IPS-18c (cell line): ENCODE results near the gene UGGT2.
"Not testable (repeated sequence)": the region's sequence is repeated elsewhere in the genome, so short reads cannot be mapped to it uniquely, and the experiment has no call there.

Experiments used
- H3K4me3 ChIP-seq: 2 replicates; pipeline ENCODE4 v1.7.0; 2013; ENCODE audit warnings: low read depth, mild to moderate bottlenecking, low read length, moderate library complexity; ENCODE audit not compliant: insufficient read depth
- H3K9me3 ChIP-seq: one replicate; pipeline ENCODE4 v1.6.1; 2013; ENCODE audit warnings: mild to moderate bottlenecking, low read length, moderate library complexity; ENCODE audit not compliant: control insufficient read depth, insufficient read depth

Gene UGGT2

DNA sequence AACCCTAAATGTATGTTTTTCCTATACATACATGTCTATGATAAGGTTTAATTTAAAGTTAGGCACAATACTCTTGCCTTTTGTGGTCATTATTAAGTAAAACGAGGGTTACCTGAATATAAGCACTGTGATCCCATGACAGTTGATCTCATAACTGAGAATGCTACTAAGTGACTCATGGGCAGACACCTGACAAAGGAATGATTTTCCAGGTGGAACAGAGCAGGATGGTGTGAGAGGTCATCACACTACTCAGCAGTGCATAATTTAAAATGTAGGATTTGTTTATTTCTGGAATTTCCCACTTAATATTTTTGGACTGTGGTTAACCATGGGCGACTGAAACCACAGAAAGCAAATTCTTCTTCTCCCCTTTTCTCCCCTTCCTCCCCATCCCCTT lies 178.9 kb downstream of the UGGT2 start:
- Histone ChIP-seq H3K9me3 (no peaks in the 10 kb centered on the region), H3K4me3 (no peak overlapping the region)

DNA sequence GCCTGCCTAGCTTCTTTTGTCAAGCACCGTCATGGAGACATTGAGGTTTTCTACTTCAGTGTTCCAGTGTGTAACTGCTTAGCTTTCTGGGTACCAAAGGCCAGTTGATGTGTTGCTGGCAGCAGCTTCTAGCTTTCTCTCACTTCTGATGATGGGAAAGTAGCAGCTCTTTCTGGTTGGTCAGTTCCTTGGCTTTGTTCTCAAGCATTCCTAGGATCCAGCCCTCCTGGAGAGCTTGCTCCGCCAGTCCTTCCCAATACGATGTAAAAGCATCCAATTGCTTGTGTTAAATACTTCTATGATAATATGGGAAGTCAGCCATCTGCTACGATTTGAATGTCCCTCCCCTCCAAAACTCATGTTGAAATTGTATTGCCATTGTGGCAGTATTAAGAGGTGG lies 182.8 kb downstream of the UGGT2 start:
- Histone ChIP-seq H3K9me3 (no peaks in the 10 kb centered on the region), H3K4me3 (no peak overlapping the region)

DNA sequence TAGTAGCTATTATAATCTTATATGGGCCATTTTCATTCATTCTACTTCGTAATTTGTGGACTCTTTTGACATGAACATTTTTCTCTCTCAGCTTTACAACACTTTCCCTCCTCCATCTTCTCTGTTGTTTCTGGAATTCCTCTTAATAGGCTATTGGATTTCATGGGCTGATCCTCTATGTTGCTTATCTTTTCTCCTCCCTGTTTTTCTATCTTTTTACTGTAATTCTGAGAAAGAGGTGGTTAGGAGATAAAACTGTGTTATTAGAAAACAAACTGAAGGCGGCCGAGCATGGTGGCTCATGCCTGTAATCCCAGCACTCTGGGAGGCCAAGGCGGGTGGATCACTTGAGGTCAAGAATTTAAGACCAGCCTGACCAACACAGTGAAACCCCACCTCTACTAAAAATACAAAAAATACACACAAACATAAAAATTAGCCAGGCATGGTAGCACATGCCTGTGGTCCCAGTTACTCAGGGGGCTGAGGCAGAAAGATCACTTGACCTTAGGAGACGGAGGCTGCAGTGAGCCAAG lies 188.1 kb downstream of the UGGT2 start:
- Histone ChIP-seq H3K9me3 (no peaks in the 10 kb centered on the region), H3K4me3 (no peak overlapping the region)

DNA sequence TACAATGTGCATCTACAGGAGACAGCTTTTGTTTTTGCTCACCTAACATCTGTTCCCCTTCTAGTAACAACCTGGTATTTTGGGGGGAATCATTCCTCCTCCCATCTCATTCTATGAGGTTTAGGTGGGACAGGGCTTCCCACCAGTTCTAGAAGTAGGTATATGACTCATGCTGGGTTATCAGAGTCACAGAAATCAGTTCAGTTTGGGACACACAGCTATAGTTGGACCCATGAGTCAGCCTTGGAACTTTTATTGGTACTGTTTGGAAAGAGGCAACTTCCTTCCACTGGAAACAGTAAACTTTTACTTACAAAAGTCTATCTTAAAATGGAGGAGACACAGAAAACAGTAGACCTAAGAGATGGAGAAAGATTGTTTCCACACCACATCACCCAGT lies 190.8 kb downstream of the UGGT2 start:
- no peaks in the 10 kb centered on the region for H3K9me3 ChIP-seq
- H3K4me3 ChIP-seq: no peak overlapping the region

DNA sequence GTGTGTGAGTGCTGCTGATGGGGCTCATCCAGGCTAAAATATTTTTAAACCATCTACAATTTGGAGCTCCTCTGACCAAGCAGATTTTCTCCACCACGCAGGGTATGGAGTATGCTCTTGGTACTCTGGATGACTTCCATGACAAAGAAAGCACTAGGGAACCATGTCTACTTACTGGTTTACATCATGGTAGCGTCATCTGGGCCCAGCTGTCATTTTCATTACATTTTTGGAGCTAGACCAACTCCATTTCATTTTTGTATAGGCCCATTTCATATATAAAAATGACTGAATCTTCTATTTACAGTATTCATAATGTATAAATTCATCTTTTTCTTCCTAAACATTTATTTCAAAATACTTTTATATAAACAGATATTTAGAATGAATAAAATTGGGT lies 191.9 kb downstream of the UGGT2 start:
- H3K9me3 ChIP-seq: no peaks in the 10 kb centered on the region

DNA sequence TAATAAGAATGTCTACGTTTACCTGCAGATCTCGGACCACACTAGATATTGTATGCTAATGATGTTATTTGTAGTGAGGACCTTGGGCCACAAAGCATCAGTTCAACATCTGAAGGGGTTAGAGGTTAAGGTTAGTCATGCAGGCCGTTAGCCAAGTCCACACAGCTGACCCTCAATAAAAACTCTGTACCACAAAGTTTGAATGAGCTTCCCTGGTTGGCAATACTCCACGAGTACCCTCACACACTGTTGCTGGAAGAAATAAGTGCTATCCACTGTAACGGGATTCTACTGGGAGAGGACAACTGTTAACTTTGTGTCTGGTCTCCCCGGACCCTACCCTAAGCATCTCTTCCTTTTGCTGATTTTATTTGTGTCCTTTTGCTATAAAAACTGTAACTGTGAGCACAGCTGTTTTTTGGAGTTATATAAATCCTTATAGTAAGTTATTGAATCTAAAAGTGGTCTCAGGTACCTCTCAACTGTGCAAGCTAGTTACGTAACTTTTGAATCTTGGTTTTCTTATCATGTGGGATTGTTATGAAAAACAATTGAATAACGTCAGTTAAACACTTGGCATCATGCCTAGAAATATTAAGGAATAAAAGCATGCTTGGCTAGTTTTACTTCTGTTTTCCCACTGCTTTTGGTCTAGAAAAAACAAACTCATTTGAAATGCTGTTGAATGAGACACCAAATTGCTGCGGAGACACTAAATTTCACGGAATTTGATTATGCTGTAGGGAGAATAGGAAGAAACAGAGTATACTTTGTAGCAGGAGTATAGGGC lies 194.7 kb downstream of the UGGT2 start:
- Histone ChIP-seq H3K9me3 (no peaks in the 10 kb centered on the region), H3K4me3 (no peak overlapping the region)

More for the DNA sequence above, 191.9 kb downstream of the UGGT2 start:
- H3K4me3 ChIP-seq: no peak overlapping the region

DNA sequence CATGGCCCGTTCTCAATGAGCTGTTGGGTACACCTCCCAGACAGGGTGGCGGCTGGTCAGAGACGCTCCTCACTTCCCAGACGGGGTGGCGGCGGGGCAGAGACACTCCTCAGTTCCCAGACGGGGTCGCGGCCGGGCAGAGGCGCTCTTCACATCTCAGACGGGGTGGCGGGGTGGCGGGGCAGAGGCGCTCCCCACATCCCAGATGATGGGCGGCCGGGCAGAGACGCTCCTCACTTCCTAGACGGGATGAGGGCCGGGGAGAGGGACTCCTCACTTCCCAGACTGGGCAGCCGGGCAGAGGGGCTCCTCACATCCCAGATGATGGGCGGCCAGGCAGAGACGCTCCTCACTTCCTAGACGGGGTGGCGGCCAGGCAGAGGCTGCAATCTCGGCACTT lies 207.5 kb downstream of the UGGT2 start:
- not testable (repeated sequence) for H3K4me3 ChIP-seq, H3K9me3 ChIP-seq

DNA sequence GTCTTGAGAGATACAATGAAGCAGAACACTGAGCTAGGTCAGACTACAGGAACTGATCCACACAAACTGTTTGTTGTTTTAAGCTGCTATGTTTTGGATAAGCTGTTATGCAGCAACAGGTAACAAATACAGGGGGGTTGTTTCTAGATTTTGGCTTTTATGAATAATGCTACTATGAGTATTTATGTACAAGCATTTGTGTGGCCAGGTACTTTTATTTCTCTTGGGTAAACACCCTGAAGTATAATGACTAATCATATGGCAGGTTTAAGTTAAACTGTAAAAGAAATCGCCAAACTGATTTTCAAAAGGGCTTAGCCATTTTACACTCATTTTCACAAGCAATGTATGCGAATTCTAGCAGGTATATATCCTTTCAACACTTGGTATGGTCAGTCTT lies 210.3 kb downstream of the UGGT2 start:
- H3K9me3 ChIP-seq: peaks cover 2% of the 10 kb centered on the region
- H3K4me3 ChIP-seq: no peak overlapping the region

DNA sequence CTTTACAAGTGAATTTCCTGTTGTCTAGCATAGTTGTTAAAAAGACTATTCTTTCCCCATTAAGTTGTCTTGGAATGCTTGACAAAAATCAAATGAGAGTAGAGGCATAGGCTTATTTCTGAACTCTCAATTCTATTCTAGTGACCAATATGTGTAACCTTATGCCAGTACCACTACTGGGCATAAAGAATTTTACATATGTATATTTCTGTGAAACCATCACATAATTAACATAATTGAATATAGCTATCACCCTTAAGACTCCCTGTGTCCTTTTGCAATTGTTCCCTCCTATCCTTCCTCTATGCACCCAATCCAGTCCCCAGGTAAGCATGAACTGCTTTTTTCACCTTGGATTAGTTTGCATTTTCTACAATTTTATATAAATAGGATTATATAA lies 211.3 kb downstream of the UGGT2 start:
- Histone ChIP-seq H3K9me3 (peaks cover 2% of the 10 kb centered on the region), H3K4me3 (no peak overlapping the region)

DNA sequence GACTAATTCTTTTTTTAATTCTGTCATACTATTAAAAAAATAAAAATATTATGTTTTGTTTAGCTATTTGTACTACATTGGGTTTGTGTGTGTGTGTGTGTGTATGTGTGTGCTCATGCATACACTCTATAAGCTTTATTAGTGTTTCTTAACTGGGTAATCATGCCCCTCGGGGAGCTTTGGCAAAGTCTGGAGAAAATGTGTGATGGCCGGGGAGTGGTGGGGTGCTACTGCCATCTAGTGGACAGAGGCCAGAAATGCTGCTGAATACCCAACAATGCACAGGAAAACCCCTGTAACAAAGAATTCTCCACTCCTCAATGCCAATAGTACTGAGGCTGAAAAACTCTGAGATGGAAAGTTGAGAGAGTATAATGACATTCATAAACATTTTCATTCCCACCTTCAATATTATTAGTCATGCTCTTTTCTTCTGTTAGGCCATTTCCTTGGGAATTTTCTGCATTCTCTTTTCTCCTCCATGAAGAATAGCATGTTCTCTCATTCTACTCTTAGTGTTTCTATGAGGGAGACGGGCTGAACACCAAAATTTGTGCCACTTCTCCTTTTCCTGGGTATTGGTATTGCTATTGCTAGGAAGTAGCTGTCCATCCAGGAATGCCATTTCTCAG lies 219.0 kb downstream of the UGGT2 start:
- H3K9me3 ChIP-seq: no peaks in the 10 kb centered on the region
- no peak overlapping the region for H3K4me3 ChIP-seq

DNA sequence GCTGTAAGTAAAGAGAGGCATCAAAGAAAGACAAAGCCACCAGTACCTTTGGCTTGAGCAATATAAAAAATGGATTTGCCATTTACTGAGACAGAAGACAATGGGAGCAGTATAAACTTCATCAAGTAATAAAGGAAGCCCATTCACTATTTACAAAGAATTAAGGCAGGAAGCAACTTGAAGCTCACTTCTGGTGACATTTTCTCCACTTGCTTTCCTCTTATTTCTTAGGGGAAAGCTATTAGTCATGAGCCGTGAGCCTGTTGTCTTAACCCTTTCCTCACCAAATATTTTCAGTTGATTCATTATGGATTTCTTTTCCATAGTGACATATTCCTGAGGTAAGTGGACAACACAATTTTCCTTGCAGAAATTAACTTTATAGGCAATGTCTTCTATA lies 219.5 kb downstream of the UGGT2 start:
- Histone ChIP-seq H3K4me3 (no peak overlapping the region), H3K9me3 (no peaks in the 10 kb centered on the region)

DNA sequence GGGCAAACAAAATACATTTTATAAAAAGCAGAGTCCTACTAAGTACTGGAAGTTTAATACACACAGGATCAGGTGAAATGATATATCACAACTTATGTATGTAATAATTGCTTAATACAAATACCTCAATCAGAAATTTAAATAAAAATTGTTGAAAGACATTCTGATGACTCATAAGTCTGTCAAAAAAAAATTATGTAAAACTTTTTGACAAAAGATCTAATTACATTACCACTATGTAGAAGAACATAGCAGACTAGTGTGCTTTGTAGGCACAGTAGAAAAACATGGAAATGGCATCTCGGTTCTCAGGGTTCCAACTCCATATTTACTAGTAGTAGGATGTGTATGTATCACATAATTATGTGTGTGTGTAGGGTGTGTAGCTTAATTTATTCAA lies 220.1 kb downstream of the UGGT2 start:
- no peak overlapping the region for H3K4me3 ChIP-seq

DNA sequence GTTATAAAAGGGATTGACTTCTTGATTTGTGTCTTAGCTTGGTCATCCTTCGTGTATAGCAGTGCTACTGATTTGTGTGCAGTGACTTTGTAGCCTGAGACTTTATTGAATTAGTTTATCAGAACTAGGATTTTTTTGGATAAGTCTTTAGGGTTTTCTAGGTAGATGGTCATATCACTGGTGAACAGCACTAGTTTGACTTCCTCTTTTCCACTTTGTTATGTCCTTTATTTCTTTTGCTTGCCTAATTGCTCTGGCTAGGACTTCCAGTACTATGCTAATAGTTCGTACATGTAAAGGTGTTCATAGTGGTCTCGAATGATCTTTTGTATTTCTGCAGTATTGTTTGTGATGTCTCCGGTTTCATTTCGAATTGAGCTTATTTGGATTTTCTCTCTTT lies 230.9 kb downstream of the UGGT2 start:
- no peak overlapping the region for H3K4me3 ChIP-seq
- H3K9me3 ChIP-seq: no peaks in the 10 kb centered on the region

More for the DNA sequence above, 220.1 kb downstream of the UGGT2 start:
- no peaks in the 10 kb centered on the region for H3K9me3 ChIP-seq

DNA sequence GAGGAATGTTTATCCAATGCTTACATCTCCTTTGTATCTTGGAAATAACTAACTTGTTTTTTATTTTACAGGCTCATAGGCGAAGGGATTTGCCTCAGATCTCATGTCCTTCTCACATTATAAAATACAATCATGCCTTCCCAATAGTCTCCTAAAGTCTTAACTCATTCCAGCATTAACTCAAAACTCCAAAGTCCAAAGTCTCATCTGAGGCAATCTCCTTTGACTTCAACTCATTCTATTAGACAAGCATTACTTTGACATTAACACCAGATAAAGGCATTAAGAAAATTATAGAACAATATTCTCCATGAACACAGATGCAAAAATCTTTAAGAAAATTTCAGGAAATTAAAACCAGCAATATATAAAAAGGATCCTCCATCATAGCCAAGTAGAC lies 238.7 kb downstream of the UGGT2 start:
- Histone ChIP-seq H3K4me3 (no peak overlapping the region), H3K9me3 (no peaks in the 10 kb centered on the region)

DNA sequence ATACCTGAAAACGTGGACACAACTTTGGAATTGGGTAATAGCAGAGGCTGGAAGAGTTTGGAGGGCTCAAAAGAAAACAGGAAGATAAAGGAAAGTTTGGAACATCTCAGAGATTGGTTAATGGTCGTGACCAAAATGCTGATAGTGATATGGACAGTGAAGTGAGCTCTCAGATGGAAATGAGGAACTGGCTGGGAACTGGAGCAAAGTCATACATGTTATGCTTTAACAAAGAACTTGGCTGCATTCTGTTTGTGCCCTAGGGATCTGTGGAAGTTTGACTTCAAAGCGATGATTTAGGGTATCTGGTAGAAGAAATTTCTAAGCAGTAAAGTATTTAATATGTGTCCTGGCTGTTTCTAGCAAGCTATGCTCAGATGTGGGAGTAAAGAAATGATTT lies 240.1 kb downstream of the UGGT2 start:
- no peak overlapping the region for H3K4me3 ChIP-seq
- H3K9me3 ChIP-seq: no peaks in the 10 kb centered on the region

DNA sequence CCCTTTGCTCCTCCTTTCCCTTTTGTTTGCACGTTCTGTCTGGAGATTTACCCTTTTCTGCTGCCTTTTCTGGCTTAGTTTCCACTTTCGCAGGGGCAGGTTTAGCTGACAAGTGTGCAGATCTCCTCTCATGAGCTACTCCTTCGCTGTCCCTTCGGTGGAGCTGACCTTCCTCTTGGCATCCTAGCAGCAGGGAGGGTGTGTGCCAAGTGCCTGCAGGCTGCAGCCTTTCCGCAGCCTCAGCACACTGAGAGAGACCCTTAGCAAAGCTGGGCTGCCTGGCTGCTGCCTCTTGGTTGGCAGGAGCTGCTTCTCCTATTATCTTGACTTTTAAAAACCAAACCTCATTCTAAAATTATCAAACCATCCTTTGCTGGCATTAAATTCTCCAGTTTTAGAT lies 243.8 kb downstream of the UGGT2 start:
- no peak overlapping the region for H3K4me3 ChIP-seq
- no peaks in the 10 kb centered on the region for H3K9me3 ChIP-seq

DNA sequence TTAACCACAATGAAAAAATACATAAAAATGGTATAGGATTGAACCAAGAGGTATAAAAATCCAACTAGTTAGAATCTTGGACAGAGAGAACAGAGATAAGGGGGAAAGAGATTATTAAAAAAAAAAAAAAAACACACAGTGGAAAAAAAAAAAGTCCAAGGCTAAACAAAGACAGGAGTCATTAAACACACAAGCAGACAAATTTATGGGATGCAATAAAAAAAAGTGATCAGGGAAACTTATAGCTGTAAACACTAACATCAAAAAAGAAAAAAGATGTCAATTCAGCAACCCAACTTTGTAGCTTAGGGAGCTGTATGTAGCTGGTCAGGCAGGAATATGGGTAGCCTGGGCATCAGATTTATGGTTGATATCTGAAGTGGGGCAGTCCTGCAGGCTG lies 247.3 kb downstream of the UGGT2 start:
- H3K9me3 ChIP-seq: no peaks in the 10 kb centered on the region
- no peak overlapping the region for H3K4me3 ChIP-seq

DNA sequence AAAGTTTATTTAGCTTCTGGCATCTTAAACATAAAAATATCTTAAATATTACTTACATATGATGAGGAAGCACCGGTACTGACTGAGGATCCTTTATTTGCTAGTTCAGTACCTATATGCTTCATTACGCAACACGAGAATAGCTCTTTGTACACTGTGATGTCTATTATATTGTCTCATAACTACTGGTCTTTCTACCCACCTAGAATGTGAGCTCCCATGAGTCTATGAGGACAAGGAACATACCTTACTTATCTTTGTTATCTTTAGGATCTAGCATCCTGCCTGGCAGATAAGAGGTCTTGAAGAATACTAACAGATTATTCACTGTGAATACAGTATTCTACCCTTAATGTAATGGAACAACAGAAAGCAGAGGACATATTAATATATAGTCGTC lies 251.4 kb downstream of the UGGT2 start:
- H3K9me3 ChIP-seq: no peaks in the 10 kb centered on the region
- no peak overlapping the region for H3K4me3 ChIP-seq
